B cell (primary cell): ENCODE results near the gene RNF187.

Source experiments
- EZH2 ChIP-seq: IDR thresholded peaks from 2 replicates; pipeline ENCODE4 v1.6.1; 2012; ENCODE audit warnings: borderline replicate concordance, low read depth, mild to moderate bottlenecking, moderate library complexity, low read length; ENCODE audit not compliant: insufficient read depth, poor library complexity, severe bottlenecking
- TF ChIP-seq, protein P1 (sequence below): fragments of 200-600 bp; IDR thresholded peaks from one replicate; pipeline ENCODE4 v1.8.0; 2022; ENCODE audit warnings: antibody characterized with exemption, mild to moderate bottlenecking

DNA sequence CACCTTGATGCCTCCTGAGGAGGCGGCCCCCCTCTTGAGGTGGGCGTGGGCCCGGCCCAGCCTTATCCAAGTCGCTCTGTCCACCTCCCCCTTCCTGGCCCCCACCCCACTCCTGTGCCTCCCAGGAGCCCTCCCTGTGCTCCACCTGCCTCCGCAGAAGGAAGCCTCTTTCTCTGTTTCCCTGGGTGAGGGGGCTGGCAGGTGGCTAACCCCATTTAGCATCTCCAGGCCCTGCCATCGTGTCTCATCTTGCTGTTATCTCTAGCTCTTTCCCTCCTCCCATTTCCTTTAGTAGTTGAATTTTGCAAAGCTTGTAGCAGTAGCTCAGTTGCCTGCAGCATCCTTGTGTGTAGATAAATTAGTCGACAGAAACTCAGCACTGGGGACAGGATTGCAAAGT is 7.2 kb downstream of the RNF187 start:
- TF ChIP-seq, protein P1, sequence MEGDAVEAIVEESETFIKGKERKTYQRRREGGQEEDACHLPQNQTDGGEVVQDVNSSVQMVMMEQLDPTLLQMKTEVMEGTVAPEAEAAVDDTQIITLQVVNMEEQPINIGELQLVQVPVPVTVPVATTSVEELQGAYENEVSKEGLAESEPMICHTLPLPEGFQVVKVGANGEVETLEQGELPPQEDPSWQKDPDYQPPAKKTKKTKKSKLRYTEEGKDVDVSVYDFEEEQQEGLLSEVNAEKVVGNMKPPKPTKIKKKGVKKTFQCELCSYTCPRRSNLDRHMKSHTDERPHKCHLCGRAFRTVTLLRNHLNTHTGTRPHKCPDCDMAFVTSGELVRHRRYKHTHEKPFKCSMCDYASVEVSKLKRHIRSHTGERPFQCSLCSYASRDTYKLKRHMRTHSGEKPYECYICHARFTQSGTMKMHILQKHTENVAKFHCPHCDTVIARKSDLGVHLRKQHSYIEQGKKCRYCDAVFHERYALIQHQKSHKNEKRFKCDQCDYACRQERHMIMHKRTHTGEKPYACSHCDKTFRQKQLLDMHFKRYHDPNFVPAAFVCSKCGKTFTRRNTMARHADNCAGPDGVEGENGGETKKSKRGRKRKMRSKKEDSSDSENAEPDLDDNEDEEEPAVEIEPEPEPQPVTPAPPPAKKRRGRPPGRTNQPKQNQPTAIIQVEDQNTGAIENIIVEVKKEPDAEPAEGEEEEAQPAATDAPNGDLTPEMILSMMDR = no peak
- TF ChIP-seq EZH2 = no peak
